Panc1 (cell line): ENCODE measurements around the gene ISG15. TPM values are rescaled to one million over a fixed set of nuclear protein-coding genes. Genes with fewer than 3 reads are reported as not detected.

Source experiments
- ATAC-seq: fragments of 200-7000 bp; cut with Tn5 transposase; 2 replicates; pipeline ENCODE4 v1.9.1; 2020; ENCODE audit warnings: mild to moderate bottlenecking, moderate library complexity
- BruUV-seq: library from RNA; stranded (reverse); fragments of 400-500 nt; replicated peaks from 2 replicates; lab custom pipeline; 2021; lab: Mats Ljungman, UMichigan
- CTCF ChIA-PET: fragments of 300-600 bp; sonication (Branson Sonifier 250); formaldehyde crosslinking; loops from one replicate; lab custom pipeline; 2022; ENCODE audit warnings: antibody characterized with exemption; lab: Charles Lee
- POLR2A ChIA-PET: fragments of 300-600 bp; sonication (Branson Sonifier 250); formaldehyde crosslinking; loops from one replicate; lab custom pipeline; 2022; ENCODE audit warnings: antibody characterized with exemption; lab: Charles Lee
- DNase-seq: peaks from one replicate; pipeline ENCODE4 v3.0.0-alpha.2; 2010; ENCODE audit warnings: low read depth, low spot score
- H3K27ac ChIP-seq: 2 replicates; pipeline ENCODE4 v1.5.1; 2011; ENCODE audit warnings: mild to moderate bottlenecking, low read length, inconsistent platforms
- H3K27me3 ChIP-seq: fragments of 200-500 bp; sonication (Bioruptor generic); 2 replicates; pipeline ENCODE4 v1.6.0; 2014; ENCODE audit warnings: low read length, inconsistent platforms; ENCODE audit not compliant: control insufficient read depth, insufficient read depth
- H3K36me3 ChIP-seq: fragments of 200-500 bp; sonication (Bioruptor generic); 2 replicates; pipeline ENCODE4 v1.5.1; 2014; ENCODE audit warnings: inconsistent platforms, mild to moderate bottlenecking, low read length, moderate library complexity; ENCODE audit not compliant: control insufficient read depth, insufficient read depth
- H3K4me1 ChIP-seq: 2 replicates; pipeline ENCODE4 v1.5.1; 2011; ENCODE audit warnings: inconsistent platforms, mild to moderate bottlenecking, low read length, moderate library complexity; ENCODE audit not compliant: control insufficient read depth, insufficient read depth
- H3K4me3 ChIP-seq, 2 experiments: 2 replicates each; pipeline ENCODE4 v1.5.1; 2011 to 2012; ENCODE audit warnings: low read depth in 2 of 2, low read length in 2 of 2, mild to moderate bottlenecking in 2 of 2, inconsistent platforms in 1 of 2, moderate library complexity in 1 of 2
- H3K9me3 ChIP-seq: fragments of 200-500 bp; sonication (Bioruptor generic); 2 replicates; pipeline ENCODE4 v1.5.1; 2014; ENCODE audit warnings: low read depth, mild to moderate bottlenecking, inconsistent platforms, low read length, moderate library complexity; ENCODE audit not compliant: control insufficient read depth, insufficient read depth
- CTCF ChIP-seq: fragments of 450-650 bp; IDR thresholded peaks from 2 replicates; pipeline ENCODE4 v1.5.1; 2017; ENCODE audit warnings: mild to moderate bottlenecking
- POLR2AphosphoS5 ChIP-seq: IDR thresholded peaks from 2 replicates; pipeline ENCODE4 v1.6.1; 2012; ENCODE audit warnings: mild to moderate bottlenecking, low read depth, low read length, moderate library complexity
- REST ChIP-seq, 2 experiments: IDR thresholded peaks; 2 replicates each; pipeline ENCODE4 v1.6.1; 2011 to 2012; ENCODE audit warnings: low read depth in 2 of 2, control low read depth in 1 of 2, low read length in 1 of 2, mild to moderate bottlenecking in 1 of 2, moderate library complexity in 1 of 2; ENCODE audit not compliant: insufficient read depth in 1 of 2
- SIN3A ChIP-seq: IDR thresholded peaks from 2 replicates; pipeline ENCODE4 v1.6.1; 2012; ENCODE audit warnings: low read depth, mild to moderate bottlenecking, low read length, moderate library complexity, borderline replicate concordance; ENCODE audit not compliant: insufficient read depth
- TCF7L2 ChIP-seq: IDR thresholded peaks from 2 replicates; pipeline ENCODE4 v1.6.1; 2011; ENCODE audit warnings: mild to moderate bottlenecking, low read depth, low read length, inconsistent platforms
- in situ Hi-C: cut with HindIII; loops from 2 replicates; pipeline ENCODE4 v1.10.0; 2016; ENCODE audit warnings: low sequenced_read_pairs, low pct_unique_long_range_greater_than_20kb
- intact Hi-C: fragments of 100-400 bp; cut with micrococcal nuclease; formaldehyde crosslinking; loops from one replicate; pipeline ENCODE4 v1.10.0; 2022; ENCODE audit not compliant: unreplicated experiment
- total RNA-seq: library from RNA; stranded (reverse); gene quantifications from one replicate; pipeline ENCODE4 v1.2.1, GENCODE V29; 2021; ENCODE audit not compliant: unreplicated experiment

The ISG15 gene
- total RNA-seq, 1 experiment from 2014 or later: 102 TPM

DNA sequence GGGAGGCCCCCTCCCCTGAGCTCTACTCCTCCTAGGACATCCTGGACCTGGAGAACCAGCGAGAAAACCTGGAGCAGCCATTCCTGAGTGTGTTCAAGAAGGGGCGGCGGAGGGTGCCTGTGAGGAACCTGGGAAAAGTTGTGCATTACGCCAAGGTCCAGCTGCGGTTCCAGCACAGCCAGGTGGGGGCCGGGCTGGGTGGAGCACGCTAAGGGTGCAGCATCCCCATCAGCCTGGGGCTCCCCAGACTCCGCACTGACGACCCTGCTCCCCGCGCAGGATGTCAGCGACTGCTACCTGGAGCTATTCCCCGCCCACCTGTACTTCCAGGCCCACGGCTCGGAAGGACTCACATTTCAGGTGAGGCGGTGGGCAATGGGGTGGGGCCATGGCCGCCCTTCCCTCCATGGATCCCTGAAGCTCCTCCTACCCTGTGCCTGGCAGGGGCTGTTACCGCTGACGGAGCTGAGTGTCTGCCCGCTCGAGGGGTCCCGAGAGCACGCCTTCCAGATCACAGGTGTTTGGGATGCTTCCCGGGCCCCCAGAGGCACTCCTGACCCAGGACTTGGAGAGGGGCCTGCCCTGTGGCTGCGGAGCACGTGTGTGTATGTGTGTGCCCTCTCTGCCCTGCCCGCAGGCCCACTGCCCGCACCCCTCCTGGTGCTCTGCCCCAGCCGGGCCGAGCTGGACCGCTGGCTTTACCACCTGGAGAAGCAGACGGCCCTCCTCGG is 42.9 kb upstream of the ISG15 start:
- POLR2A ChIA-PET: no interaction called here
- BruUV-seq: no TSS peak

More for the DNA sequence above, 42.9 kb upstream of the ISG15 start:
- in situ Hi-C loops (no loop called here), intact Hi-C loops (no loop called here)
- no peak for DNase-seq
- ATAC-seq: no peak
- Histone ChIP-seq H3K27ac (no peak overlapping the region), H3K9me3 (no peaks in the 10 kb centered on the region), H3K4me3 (no peak overlapping the region), H3K27me3 (no peaks in the 10 kb centered on the region), H3K4me1 (peaks cover 13% of the 10 kb centered on the region), H3K36me3 (no peaks in the 10 kb centered on the region)
- TF ChIP-seq CTCF (no peak), TCF7L2 (no peak), REST (IDR thresholded peaks at IDR 0.05; ENCODE audit: insufficient read depth in 1 of 2, low read depth in 2 of 2, low read length in 1 of 2) (no peak), POLR2AphosphoS5 (no peak), SIN3A (no peak)
- CTCF ChIA-PET: no interaction called here
